ENCODE measurements around the gene ARHGAP24.
A peak's percentile ranks its signal among the peaks of the same experiment; 100 is the strongest.

ARHGAP24 gene

GRCh38 chr4:85701861-85702321, 226.9 kb downstream of the ARHGAP24 start:
- no peak for TF ChIP-seq CTCF (IDR thresholded peaks at IDR 0.05; ENCODE audit: low read depth, low read length)
- DNase-seq (ENCODE audit: extremely low read depth, low read depth): no peak

GRCh38 chr4:85703096-85703495, 228.1 kb downstream of the ARHGAP24 start:
- no peak for TF ChIP-seq CTCF (IDR thresholded peaks at IDR 0.05; ENCODE audit: low read depth, low read length)

GRCh38 chr4:85707611-85708010, 232.7 kb downstream of the ARHGAP24 start:
- TF ChIP-seq CTCF (IDR thresholded peaks at IDR 0.05; ENCODE audit: low read depth, low read length): no peak
- no peak for DNase-seq (ENCODE audit: extremely low read depth, low read depth)

More at GRCh38 chr4:85703096-85703495, 228.1 kb downstream of the ARHGAP24 start:
- DNase-seq (ENCODE audit: extremely low read depth, low read depth): no peak

GRCh38 chr4:85708468-85708867, 233.5 kb downstream of the ARHGAP24 start:
- no peak for DNase-seq (ENCODE audit: extremely low read depth, low read depth)
- no peak for TF ChIP-seq CTCF (IDR thresholded peaks at IDR 0.05; ENCODE audit: low read depth, low read length)

GRCh38 chr4:85713005-85713404, 238.1 kb downstream of the ARHGAP24 start:
- DNase-seq (ENCODE audit: extremely low read depth, low read depth): no peak
- no peak for TF ChIP-seq CTCF (IDR thresholded peaks at IDR 0.05; ENCODE audit: low read depth, low read length)

GRCh38 chr4:85715991-85716737, 241.2 kb downstream of the ARHGAP24 start:
- DNase-seq (ENCODE audit: extremely low read depth, low read depth): peak; percentile 37
- no peak for TF ChIP-seq CTCF (IDR thresholded peaks at IDR 0.05; ENCODE audit: low read depth, low read length)

GRCh38 chr4:85717351-85717750, 242.4 kb downstream of the ARHGAP24 start:
- peak; percentile 18 for DNase-seq (ENCODE audit: extremely low read depth, low read depth)
- TF ChIP-seq CTCF (IDR thresholded peaks at IDR 0.05; ENCODE audit: low read depth, low read length): no peak
